Limb (tissue), 2 donors: ENCODE results near the gene TEK.

Experiments
- DNase-seq, 2 donors: peaks; one replicate each; pipeline ENCODE4 v3.0.0-alpha.2; 2016; ENCODE audit errors: extremely low spot score in 2 of 2

Gene TEK

GRCh38 chr9:27179245-27179865 is 70.3 kb downstream of the TEK start:
- DNase-seq: no peak

GRCh38 chr9:27181381-27181780 is 72.4 kb downstream of the TEK start:
- DNase-seq: no peak

- no peak for DNase-seq
Measured at GRCh38 chr9:27182421-27182820, 73.4 kb downstream of the TEK start.

GRCh38 chr9:27183131-27183530 is 74.1 kb downstream of the TEK start:
- no peak for DNase-seq

GRCh38 chr9:27183701-27184100 is 74.7 kb downstream of the TEK start:
- no peak for DNase-seq

- no peak for DNase-seq
Measured at GRCh38 chr9:27184556-27185351, 75.7 kb downstream of the TEK start.

- DNase-seq: no peak
Measured at GRCh38 chr9:27188426-27188825, 79.4 kb downstream of the TEK start.

GRCh38 chr9:27189426-27189825 is 80.4 kb downstream of the TEK start:
- DNase-seq: no peak

- no peak for DNase-seq
Measured at GRCh38 chr9:27192291-27192960, 83.4 kb downstream of the TEK start.

- DNase-seq: no peak
Measured at GRCh38 chr9:27193886-27194285, 84.9 kb downstream of the TEK start.

GRCh38 chr9:27194401-27195091 is 85.5 kb downstream of the TEK start:
- DNase-seq: no peak

- DNase-seq: no peak
Measured at GRCh38 chr9:27195191-27195590, 86.2 kb downstream of the TEK start.

- DNase-seq: no peak
Measured at GRCh38 chr9:27196383-27196782, 87.4 kb downstream of the TEK start.

GRCh38 chr9:27198190-27198589 is 89.2 kb downstream of the TEK start:
- no peak for DNase-seq

GRCh38 chr9:27202056-27202455 is 93.0 kb downstream of the TEK start:
- DNase-seq: no peak

GRCh38 chr9:27203783-27204182 is 94.8 kb downstream of the TEK start:
- no peak for DNase-seq

- DNase-seq: no peak
Measured at GRCh38 chr9:27204578-27204977, 95.6 kb downstream of the TEK start.

GRCh38 chr9:27205198-27205597 is 96.2 kb downstream of the TEK start:
- DNase-seq: no peak

GRCh38 chr9:27206041-27206440 is 97.0 kb downstream of the TEK start:
- DNase-seq: no peak

GRCh38 chr9:27209034-27209433 is 100.0 kb downstream of the TEK start:
- no peak for DNase-seq

GRCh38 chr9:27210588-27210987 is 101.6 kb downstream of the TEK start:
- no peak for DNase-seq

- no peak for DNase-seq
Measured at GRCh38 chr9:27212191-27212590, 103.2 kb downstream of the TEK start.
